ENCODE data around the gene TCTN3. TPM values are rescaled to one million over a fixed set of nuclear protein-coding genes. Genes with fewer than 3 reads are reported as not detected.

Gene TCTN3
- total RNA-seq, 2 donors from 2014 or later = 14.1 to 15.6 TPM

DNA sequence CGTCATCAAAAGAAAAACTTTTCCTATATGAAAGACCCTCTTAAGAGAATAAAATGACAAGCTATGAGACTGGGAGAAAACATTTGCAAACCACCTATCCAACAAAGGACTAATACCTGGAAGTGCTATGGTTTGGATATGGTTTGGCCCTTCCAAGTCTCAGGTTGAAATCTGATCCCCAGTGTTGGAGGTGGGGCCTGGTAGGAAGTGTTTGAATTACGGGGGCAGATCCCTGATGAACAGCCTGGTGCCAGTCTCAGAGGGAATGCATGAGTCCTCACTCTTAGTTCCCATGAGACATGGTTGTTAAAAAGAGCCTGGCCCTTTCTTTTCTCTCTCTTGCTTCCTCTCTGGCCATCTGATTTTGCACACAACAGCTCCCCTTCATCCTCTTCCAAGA is 43.5 kb downstream of the TCTN3 start:
- Histone ChIP-seq H3K9me3 (no peaks in the 10 kb centered on the region), H3K27ac (no peak overlapping the region), H3K36me3 (peaks cover 22% of the 10 kb centered on the region), H3K27me3 (no peaks in the 10 kb centered on the region), H3K4me1 (no peaks in the 10 kb centered on the region), H3K4me3 (no peak overlapping the region)
- no peak for TF ChIP-seq CTCF (IDR thresholded peaks at IDR 0.05)
- DNase-seq (ENCODE audit: low spot score) = no peak

- peaks cover 22% of the 10 kb centered on the region for H3K36me3 ChIP-seq
- no peak overlapping the region for H3K27ac ChIP-seq
- TF ChIP-seq CTCF (IDR thresholded peaks at IDR 0.05) = no peak
- no peaks in the 10 kb centered on the region for H3K4me1 ChIP-seq
- H3K27me3 ChIP-seq = no peaks in the 10 kb centered on the region
- no peaks in the 10 kb centered on the region for H3K9me3 ChIP-seq
- no peak for DNase-seq (ENCODE audit: low spot score)
- H3K4me3 ChIP-seq = no peak overlapping the region
Measured at GRCh38 chr10:95648138-95648537, 45.6 kb downstream of the TCTN3 start.

DNA sequence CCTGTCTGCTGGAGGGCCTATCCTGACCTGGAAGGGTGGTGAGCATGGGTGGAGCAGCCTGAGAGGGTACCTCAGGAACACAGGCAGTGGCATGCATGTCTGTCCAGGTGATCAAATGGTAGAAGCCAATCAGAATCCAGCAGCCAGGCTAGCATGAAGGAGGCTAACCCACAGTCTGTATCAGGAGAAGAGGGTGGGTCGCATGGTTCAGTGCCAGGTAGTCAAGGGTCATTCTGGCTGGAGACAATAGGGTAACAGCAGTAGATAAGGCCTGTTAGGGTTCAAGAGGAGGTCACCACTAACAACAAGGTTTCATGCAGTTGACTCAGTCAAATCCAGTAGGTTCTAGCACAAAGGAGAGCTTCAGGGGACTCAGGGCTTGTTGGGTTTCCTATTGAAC is 47.6 kb downstream of the TCTN3 start:
- Histone ChIP-seq H3K36me3 (peaks cover 20% of the 10 kb centered on the region), H3K4me1 (no peaks in the 10 kb centered on the region), H3K4me3 (no peak overlapping the region), H3K27ac (no peak overlapping the region), H3K9me3 (no peaks in the 10 kb centered on the region), H3K27me3 (no peaks in the 10 kb centered on the region)
- TF ChIP-seq CTCF (IDR thresholded peaks at IDR 0.05) = no peak
- no peak for DNase-seq (ENCODE audit: low spot score)

GRCh38 chr10:95644901-95645300 is 48.8 kb downstream of the TCTN3 start:
- H3K9me3 ChIP-seq = no peaks in the 10 kb centered on the region
- no peaks in the 10 kb centered on the region for H3K27me3 ChIP-seq
- H3K27ac ChIP-seq = no peak overlapping the region
- H3K36me3 ChIP-seq = peaks cover 28% of the 10 kb centered on the region
- no peak for DNase-seq (ENCODE audit: low spot score)
- H3K4me1 ChIP-seq = no peaks in the 10 kb centered on the region
- no peak overlapping the region for H3K4me3 ChIP-seq
- no peak for TF ChIP-seq CTCF (IDR thresholded peaks at IDR 0.05)

DNA sequence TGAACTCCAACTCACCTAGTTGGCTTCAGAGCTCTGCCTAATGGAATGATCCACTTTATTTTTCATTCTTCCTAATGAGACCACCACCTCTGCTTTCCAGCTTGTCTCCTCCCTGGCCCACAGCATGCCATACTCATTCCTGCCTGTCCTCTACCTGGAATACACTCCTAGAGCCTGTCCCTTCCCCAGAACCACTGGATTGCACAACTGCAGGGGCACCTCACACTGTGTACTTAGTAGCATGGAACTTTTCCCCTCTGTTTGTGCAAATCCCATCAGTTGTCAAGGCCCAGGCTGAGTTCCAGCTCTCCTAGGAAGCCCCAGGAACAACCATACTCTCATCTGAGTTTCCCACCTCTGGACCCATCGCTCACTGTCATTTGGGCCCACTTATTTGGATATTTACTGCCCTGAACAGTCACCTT is 52.8 kb downstream of the TCTN3 start:
- Histone ChIP-seq H3K27me3 (no peaks in the 10 kb centered on the region), H3K4me3 (no peak overlapping the region), H3K9me3 (no peaks in the 10 kb centered on the region), H3K4me1 (no peaks in the 10 kb centered on the region), H3K27ac (no peak overlapping the region), H3K36me3 (peaks cover 52% of the 10 kb centered on the region)
- no peak for TF ChIP-seq CTCF (IDR thresholded peaks at IDR 0.05)
- peak; percentile 4 for DNase-seq (ENCODE audit: low spot score)

GRCh38 chr10:95637911-95638310 is 55.8 kb downstream of the TCTN3 start:
- no peaks in the 10 kb centered on the region for H3K4me1 ChIP-seq
- H3K36me3 ChIP-seq = peaks cover 77% of the 10 kb centered on the region
- H3K27me3 ChIP-seq = no peaks in the 10 kb centered on the region
- H3K4me3 ChIP-seq = no peak overlapping the region
- no peaks in the 10 kb centered on the region for H3K9me3 ChIP-seq
- no peak for TF ChIP-seq CTCF (IDR thresholded peaks at IDR 0.05)
- DNase-seq (ENCODE audit: low spot score) = no peak
- no peak overlapping the region for H3K27ac ChIP-seq
